ENCODE results near the gene MYO1D. TPM values are rescaled to one million over a fixed set of nuclear protein-coding genes. Genes with fewer than 3 reads are reported as not detected.

The MYO1D gene
- total and polyA plus RNA-seq, 11 donors = 3.3 to 15.5 (median 8.9) TPM

GRCh38 chr17:32628271-32629044 lies 248.5 kb downstream of the MYO1D start:
- intact Hi-C loops (cut with DNase I) = loop anchor here in 1 of 10 donors (10.0 kb wide), 1 partner anchor 56 kb away; no protein-coding TSS in a partner anchor
- no peak for DNase-seq
- ATAC-seq = no peak
- H3K9me3 ChIP-seq = no peaks in the 10 kb centered on the region
- H3K4me3 ChIP-seq = no peak overlapping the region
- no peaks in the 10 kb centered on the region for H3K27me3 ChIP-seq
- no peaks in the 10 kb centered on the region for H3K36me3 ChIP-seq
- WGBS, 4 donors = 69 to 95% (median 83%) methylated on average over 4 of the region's 4 CpGs
- no peak overlapping the region for H3K27ac ChIP-seq
- peaks cover 0 to 5% (median 0%) of the 10 kb centered on the region in 12 donors for H3K4me1 ChIP-seq
- TF ChIP-seq CTCF (IDR thresholded peaks at IDR 0.05) (no peak), POLR2A (IDR thresholded peaks at IDR 0.05) (no peak)

GRCh38 chr17:32627239-32627996 lies 249.5 kb downstream of the MYO1D start:
- DNase-seq (no peak), ATAC-seq (no peak)
- H3K4me1 ChIP-seq = peaks cover 0 to 5% (median 0%) of the 10 kb centered on the region in 12 donors
- TF ChIP-seq POLR2A (IDR thresholded peaks at IDR 0.05) (no peak), CTCF (IDR thresholded peaks at IDR 0.05) (no peak)
- no peaks in the 10 kb centered on the region for H3K36me3 ChIP-seq
- H3K4me3 ChIP-seq = no peak overlapping the region
- WGBS, 4 donors = 79 to 85% (median 82%) methylated on average over 15 of the region's 15 CpGs
- H3K9me3 ChIP-seq = no peaks in the 10 kb centered on the region
- intact Hi-C loops (cut with DNase I) = loop anchor here in 1 of 10 donors (10.0 kb wide), 1 partner anchor 57 kb away; no protein-coding TSS in a partner anchor
- H3K27ac ChIP-seq = no peak overlapping the region
- no peaks in the 10 kb centered on the region for H3K27me3 ChIP-seq

- H3K4me3 ChIP-seq = no peak overlapping the region
These were observed 250.5 kb downstream of the MYO1D start for GRCh38 chr17:32626379-32626791.

More at GRCh38 chr17:32626379-32626791, 250.5 kb downstream of the MYO1D start:
- no peaks in the 10 kb centered on the region for H3K36me3 ChIP-seq
- ATAC-seq (no peak), DNase-seq (no peak)
- TF ChIP-seq POLR2A (IDR thresholded peaks at IDR 0.05) (no peak), CTCF (IDR thresholded peaks at IDR 0.05) (no peak)
- no peaks in the 10 kb centered on the region for H3K9me3 ChIP-seq
- intact Hi-C loops (cut with DNase I) = loop anchor here in 1 of 10 donors (10.0 kb wide), 1 partner anchor 58 kb away; no protein-coding TSS in a partner anchor
- 50 to 56% (median 53%) methylated on average over 6 of the region's 6 CpGs for WGBS, 4 donors
- H3K27me3 ChIP-seq = no peaks in the 10 kb centered on the region
- H3K27ac ChIP-seq = no peak overlapping the region
- H3K4me1 ChIP-seq = peaks cover 0 to 5% (median 0%) of the 10 kb centered on the region in 12 donors
